Endometrial microvascular endothelial cells (primary cell): ENCODE measurements around the gene IQCB1. TPM values are rescaled to one million over a fixed set of nuclear protein-coding genes. Genes with fewer than 3 reads are reported as not detected.
"Not testable (repeated sequence)": the region's sequence is repeated elsewhere in the genome, so short reads cannot be mapped to it uniquely, and the experiment has no call there.

Experiments
- in situ Hi-C: cut with HindIII; loops from 2 replicates; pipeline ENCODE4 v1.10.0; 2017; ENCODE audit warnings: low sequenced_read_pairs, low pct_unique_long_range_greater_than_20kb; ENCODE audit errors: inconsistent ontology term
- total RNA-seq: library from RNA; depleted of rRNA; stranded (reverse); fragments of >200 nt; gene quantifications from one replicate; pipeline ENCODE4 v1.2.3, GENCODE V29; 2015; ENCODE audit errors: inconsistent ontology term

The IQCB1 gene
- 8.4 TPM for total RNA-seq

- in situ Hi-C loops: no loop called here
Observed at GRCh38 chr3:121834671-121835464, at the start of gene IQCB1, which contains the start of gene EAF2. Gene IQCB1 (minus strand): TSS chr3:121835060. CDS start chr3:121828960, 6,100 bp downstream. Gene EAF2 (plus strand): TSS chr3:121835209. CDS start chr3:121835286, 77 bp downstream.

GRCh38 chr3:121883507-121883906 lies 48.6 kb upstream of the IQCB1 start:
- in situ Hi-C loops: no loop called here

GRCh38 chr3:121878411-121878810 lies 43.6 kb upstream of the IQCB1 start:
- in situ Hi-C loops: no loop called here

DNA sequence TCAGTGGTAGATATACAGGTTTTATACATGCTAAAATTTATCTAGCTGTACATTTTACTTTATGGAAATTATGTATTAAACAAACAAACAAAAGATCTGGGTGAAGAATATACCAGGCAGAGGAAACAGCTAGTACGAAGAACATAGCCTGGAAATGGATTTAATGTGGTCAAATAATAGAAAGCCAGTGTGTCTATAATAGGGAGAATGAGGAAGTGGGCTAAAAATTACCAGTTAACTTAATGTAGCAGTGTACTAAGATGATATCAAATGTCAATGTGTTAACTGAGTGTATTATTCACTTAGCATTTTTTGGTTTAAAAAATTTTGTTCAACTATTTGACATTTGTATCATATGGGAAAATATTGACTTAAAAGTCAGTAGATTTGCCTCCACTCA lies 36.6 kb upstream of the IQCB1 start:
- in situ Hi-C loops: no loop called here

DNA sequence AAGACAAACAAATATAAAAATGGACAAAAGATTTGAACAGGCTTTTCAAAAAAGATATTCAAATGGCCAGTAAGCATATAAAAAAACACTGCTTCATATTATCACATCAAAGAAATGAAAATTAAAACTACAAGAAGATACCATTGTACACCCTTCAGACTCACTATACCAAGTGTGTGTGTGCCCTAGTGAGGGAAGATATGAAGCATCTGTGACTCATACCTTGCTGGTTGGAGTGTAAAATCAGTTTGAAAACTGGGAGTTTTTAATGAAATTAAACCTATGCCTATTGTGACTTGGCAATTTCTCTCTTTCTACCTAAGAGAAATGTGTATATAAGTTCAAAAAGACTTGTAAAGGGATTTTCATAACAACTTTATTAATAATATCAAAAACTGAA lies 35.9 kb upstream of the IQCB1 start:
- in situ Hi-C loops: no loop called here

DNA sequence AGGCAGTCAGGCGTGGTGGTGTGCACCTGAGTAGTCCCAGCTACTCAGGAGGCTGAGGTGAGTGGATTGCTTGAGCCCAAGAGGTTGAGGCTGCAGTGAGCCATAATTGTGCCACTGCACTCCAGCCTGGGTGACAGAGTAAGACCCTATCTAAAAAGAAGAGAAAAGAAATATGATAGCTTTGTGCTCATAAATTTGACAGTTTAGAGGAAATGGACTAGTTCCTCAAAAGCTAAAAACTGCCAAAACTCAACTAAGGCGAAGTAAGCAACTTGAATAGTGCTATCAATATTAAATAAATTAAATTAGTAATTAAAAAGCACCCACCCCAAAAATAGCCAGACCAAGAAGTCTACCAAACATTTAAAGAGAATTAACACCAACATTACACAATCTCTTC lies 34.9 kb upstream of the IQCB1 start:
- in situ Hi-C loops: no loop called here

DNA sequence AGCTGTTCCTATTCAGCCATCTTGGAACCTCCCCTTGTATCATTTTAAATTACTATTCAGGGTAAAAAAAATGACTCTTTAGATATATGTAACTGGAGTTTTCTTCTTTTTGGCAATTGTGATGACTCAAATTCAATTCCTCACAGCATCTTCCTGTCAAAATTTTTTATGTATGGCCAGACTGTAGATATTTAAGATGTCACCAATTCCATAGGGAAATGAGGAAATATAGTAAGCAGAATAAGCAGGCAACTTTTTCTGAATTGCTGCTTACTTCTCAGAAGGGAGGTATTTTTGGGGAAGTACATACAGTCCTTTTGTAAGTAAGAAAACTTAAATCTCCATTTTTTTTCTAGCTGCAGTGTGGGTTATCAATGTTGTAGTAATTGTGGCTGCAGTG lies 28.9 kb upstream of the IQCB1 start:
- in situ Hi-C loops: no loop called here

DNA sequence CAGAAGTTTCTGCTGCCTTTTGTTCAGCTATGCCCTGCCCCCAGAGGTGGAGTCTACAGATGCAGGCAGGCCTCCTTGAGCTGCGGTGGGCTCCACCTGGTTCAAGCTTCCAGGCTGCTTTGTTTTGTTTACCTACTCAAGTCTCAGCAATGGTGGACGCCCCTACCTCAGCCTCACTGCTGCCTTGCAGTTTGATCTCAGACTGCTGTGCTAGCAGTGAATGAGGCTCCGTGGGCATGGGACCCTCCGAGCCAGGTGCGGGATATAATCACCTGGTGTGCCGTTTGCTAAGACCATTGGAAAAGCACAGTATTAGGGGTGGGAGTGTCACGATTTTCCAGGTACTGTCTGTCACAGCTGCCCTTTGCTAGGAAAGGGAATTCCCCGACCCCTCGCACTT lies 28.4 kb upstream of the IQCB1 start:
- in situ Hi-C loops: not testable (repeated sequence)

DNA sequence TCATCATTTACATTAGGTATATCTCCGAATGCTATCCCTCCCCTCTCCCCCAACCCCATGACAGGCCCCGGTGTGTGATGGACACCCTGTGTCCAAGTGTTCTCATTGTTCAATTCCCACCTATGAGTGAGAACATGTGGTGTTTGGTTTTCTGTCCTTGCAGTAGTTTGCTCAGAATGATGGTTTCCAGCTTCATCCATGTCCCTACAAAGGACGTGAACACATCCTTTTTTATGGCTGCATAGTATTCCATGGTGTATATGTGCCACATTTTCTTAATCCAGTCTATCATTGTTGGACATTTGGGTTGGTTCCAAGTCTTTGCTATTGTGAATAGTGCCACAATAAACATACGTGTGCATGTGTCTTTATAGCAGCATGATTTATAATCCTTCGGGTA lies 22.9 kb upstream of the IQCB1 start:
- in situ Hi-C loops: not testable (repeated sequence)

DNA sequence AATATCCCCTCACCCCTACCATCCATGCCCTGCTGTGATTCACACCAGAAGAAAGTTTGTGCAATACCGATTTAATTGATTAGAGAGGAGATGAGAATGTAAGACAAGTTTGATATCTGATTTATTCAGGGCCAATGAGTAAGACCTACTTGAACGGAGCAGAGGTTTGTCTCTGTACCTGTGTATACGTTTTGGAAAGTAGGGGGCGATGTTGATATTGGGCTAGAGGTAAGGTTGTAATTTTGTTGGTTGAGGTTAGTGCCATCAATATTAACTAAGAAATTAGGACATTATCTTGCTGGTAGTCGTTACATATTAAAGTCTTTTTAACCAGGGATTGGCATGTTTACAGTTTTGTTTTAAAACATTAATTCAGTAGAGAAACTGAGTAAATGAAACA lies 20.7 kb upstream of the IQCB1 start:
- in situ Hi-C loops: no loop called here

DNA sequence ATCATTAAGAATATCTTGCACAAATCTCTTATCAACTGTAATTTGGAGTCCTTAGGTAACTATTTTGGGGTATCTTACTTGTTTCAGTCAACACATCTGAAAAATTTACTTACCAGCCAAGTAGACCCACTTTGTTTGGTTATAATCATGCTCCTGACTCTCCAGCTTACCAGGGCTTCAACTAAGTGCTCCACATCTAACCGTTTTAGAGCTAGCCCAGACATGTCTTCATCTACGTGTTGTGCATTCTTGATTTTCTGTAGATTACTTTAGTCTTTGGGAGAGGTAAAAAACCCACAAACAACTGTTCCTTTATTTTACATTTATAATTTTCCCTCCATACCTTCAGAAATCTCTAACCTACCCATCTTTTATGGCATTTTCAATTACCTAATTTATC lies 17.4 kb upstream of the IQCB1 start:
- in situ Hi-C loops: no loop called here

DNA sequence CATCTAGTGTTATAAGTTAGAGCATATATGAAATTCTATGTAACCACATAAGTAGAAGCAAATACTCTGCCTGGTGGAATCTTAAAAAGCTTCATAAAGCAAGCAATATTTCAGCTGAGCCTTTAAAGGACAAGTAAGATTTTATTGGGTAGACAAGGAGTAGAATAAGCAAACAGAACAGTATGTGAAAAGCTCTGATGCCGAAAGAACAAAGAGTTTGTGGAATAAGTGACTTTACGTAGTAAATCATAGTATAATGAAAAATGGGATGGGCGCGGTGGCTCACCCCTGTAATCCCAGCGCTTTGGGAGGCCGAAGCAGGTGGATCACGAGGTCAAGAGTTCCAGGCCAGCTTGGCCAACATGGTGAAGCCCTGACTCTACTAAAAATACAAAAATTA lies 10.0 kb upstream of the IQCB1 start:
- in situ Hi-C loops: no loop called here

- in situ Hi-C loops: no loop called here
Observed at GRCh38 chr3:121839962-121840361, 5.1 kb upstream of the IQCB1 start.

GRCh38 chr3:121836481-121836880 lies 1.6 kb upstream of the IQCB1 start:
- in situ Hi-C loops: no loop called here

GRCh38 chr3:121836064-121836463 lies 1.2 kb upstream of the IQCB1 start:
- in situ Hi-C loops: no loop called here

DNA sequence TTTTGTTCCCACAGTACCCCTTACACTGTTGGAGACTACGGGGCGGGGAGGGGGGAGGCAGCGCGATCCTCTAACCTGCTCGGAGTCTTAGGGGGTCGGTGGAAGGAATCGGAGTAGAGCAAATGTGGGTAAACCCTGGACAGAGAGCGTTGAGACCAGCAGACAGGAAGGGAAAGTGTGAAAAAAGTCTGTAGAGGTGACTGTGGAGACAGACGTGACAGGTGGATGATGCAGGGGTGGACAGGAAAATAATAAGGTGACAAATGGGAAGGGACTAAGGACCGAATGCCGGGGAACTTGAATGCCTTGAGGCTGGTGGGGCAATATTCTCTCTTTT lies 573 bp upstream of the IQCB1 start:
- in situ Hi-C loops: no loop called here

DNA sequence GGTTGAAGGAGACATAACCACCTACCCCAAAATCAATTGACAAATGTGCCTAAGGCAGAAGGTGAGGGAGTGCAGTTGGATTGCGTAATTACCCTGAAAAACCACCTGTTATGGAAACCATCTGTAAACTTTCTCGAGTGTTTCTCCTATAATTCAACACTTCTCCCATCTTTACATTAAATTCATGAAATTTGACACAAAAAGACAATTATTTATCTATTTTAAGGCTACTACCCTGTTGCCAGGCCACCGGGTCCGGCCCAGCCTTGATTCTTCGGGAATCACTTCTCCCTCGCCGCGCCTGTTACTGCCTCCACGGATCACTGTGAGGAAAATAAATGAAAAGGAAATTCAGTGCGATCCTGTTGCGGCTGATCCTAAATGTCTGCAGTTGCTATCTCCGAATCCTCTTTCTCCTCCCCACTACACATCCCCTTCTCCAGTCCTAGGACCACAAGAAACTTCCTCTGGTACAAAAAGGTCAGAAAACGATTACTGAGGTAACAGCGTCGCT lies 646 bp downstream of the IQCB1 start:
- in situ Hi-C loops: no loop called here

GRCh38 chr3:121822973-121823372 lies 11.9 kb downstream of the IQCB1 start:
- in situ Hi-C loops: no loop called here

DNA sequence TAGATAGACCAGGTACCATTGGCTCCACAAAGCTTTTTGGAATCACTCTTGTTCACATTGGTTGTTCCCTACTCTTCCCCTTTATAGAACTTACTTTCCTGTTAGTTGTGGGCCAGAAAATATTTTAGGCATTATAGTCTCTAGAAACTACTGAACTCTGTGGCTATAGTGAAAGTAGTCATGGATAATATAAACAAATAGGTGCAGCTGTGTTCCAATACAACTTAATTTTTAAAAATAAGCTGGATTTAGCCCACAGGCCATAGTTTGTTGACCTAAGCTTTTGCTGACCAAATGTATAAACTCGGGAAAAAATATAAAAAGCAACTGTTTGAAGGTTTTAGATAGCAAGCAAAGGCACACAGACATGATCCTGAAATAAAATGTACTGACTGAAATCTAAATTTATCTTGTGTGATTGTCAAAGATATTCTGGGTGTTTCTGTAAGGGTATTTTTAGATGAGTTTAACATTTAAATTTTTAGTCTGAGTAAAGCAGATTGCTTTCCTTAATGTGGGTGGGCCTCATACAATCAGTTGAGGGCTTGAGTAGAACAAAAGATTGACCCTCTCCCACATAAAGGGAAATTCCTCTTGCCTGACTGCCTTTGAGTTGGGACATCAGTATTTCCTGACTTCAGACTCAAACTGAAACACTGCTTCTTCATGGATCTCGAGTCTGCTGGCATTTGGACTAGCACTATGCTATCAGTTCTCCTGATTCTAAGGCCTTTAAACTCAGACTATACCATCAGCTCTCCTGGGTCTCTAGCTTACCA lies 13.2 kb downstream of the IQCB1 start:
- in situ Hi-C loops: no loop called here

GRCh38 chr3:121819236-121819635 lies 15.6 kb downstream of the IQCB1 start:
- in situ Hi-C loops: no loop called here
